Keratinocyte (primary cell): Measurements from ENCODE around the gene SLIT3. TPM values are rescaled to one million over a fixed set of nuclear protein-coding genes. Genes with fewer than 3 reads are reported as not detected.

ENCODE experiments used
- DNase-seq: peaks from one replicate; pipeline ENCODE4 v3.0.0-alpha.2; 2011; ENCODE audit warnings: low read depth, missing footprints, low spot score
- FAIRE-seq: peaks from 2 replicates; lab custom pipeline; 2011; peaks lifted over from hg19 to GRCh38; lab: Jason Lieb, UNC
- H2AFZ ChIP-seq: 2 replicates; pipeline ENCODE4 v1.6.0; 2012; ENCODE audit warnings: low read length, control low read depth, inconsistent platforms; ENCODE audit not compliant: control insufficient read depth
- H3K27ac ChIP-seq: 2 replicates; pipeline ENCODE4 v1.5.1; 2011; ENCODE audit warnings: low read length; ENCODE audit not compliant: control insufficient read depth, insufficient read depth
- H3K27me3 ChIP-seq: 3 replicates; pipeline ENCODE4 v1.6.0; 2011; ENCODE audit warnings: low read length; ENCODE audit not compliant: control insufficient read depth, insufficient read depth; ENCODE audit errors: extremely low read depth
- H3K36me3 ChIP-seq, 2 experiments: 2 replicates in 1 of 2; 3 replicates in 1 of 2; pipeline ENCODE4 v1.5.1; 2011; ENCODE audit warnings: low read length in 2 of 2, mild to moderate bottlenecking in 1 of 2; ENCODE audit not compliant: control insufficient read depth in 2 of 2, insufficient read depth in 2 of 2; ENCODE audit errors: extremely low read depth in 1 of 2
- H3K4me1 ChIP-seq: 3 replicates; pipeline ENCODE4 v1.5.1; 2011; ENCODE audit warnings: low read length; ENCODE audit not compliant: control insufficient read depth, insufficient read depth; ENCODE audit errors: extremely low read depth
- H3K4me2 ChIP-seq: 3 replicates; pipeline ENCODE4 v1.6.0; 2011; ENCODE audit warnings: low read depth, low read length; ENCODE audit not compliant: control insufficient read depth, insufficient read depth; ENCODE audit errors: extremely low read depth
- H3K4me3 ChIP-seq, 3 experiments: fragments of 200-600 bp in 1 of 3; sonication (generic) in 1 of 3; 2 replicates in 2 of 3; 3 replicates in 1 of 3; pipeline ENCODE4 v1.5.1; 2011 to 2016; ENCODE audit warnings: low read length in 3 of 3, mild to moderate bottlenecking in 3 of 3, control low read depth in 2 of 3, inconsistent platforms in 1 of 3, low read depth in 1 of 3, mixed read lengths in 1 of 3, mixed run types in 1 of 3, moderate library complexity in 1 of 3; ENCODE audit not compliant: control insufficient read depth in 2 of 3, insufficient read depth in 2 of 3; ENCODE audit errors: extremely low read depth in 1 of 3
- H3K79me2 ChIP-seq: 2 replicates; pipeline ENCODE4 v1.6.0; 2012; ENCODE audit warnings: low read length; ENCODE audit not compliant: control insufficient read depth, insufficient read depth
- H3K9ac ChIP-seq: 3 replicates; pipeline ENCODE4 v1.6.0; 2011; ENCODE audit warnings: low read length; ENCODE audit not compliant: control insufficient read depth, insufficient read depth; ENCODE audit errors: extremely low read depth
- H3K9me1 ChIP-seq: 3 replicates; pipeline ENCODE4 v1.6.0; 2011; ENCODE audit warnings: low read length; ENCODE audit not compliant: control insufficient read depth, insufficient read depth; ENCODE audit errors: extremely low read depth
- H3K9me3 ChIP-seq: 2 replicates; pipeline ENCODE4 v1.5.1; 2012; ENCODE audit warnings: low read depth, low read length; ENCODE audit not compliant: control insufficient read depth
- H4K20me1 ChIP-seq: 3 replicates; pipeline ENCODE4 v1.6.0; 2011; ENCODE audit warnings: low read length; ENCODE audit not compliant: control insufficient read depth, insufficient read depth; ENCODE audit errors: extremely low read depth
- EZH2 ChIP-seq: IDR thresholded peaks from one replicate; pipeline ENCODE4 v1.6.1; 2012; ENCODE audit warnings: inconsistent platforms, mild to moderate bottlenecking, low read length, moderate library complexity
- dilution Hi-C: fragments of 300-500 bp; cut with MboI; formaldehyde crosslinking; loops from one replicate; pipeline ENCODE4 v1.7.0; 2020; ENCODE audit warnings: low sequenced_read_pairs; ENCODE audit not compliant: extremely low pct_ligation_motif_present
- polyA plus RNA-seq, 5 experiments: library from polyadenylated mRNA; depleted of rRNA in 3 of 5; stranded (reverse) in 3 of 5; stranded (forward) in 1 of 5; unstranded in 1 of 5; fragments of >200 nt; gene quantifications; 1 replicate in 1 of 5; 2 replicates in 3 of 5; 3 replicates in 1 of 5; pipeline versions ENCODE4 v1.2.1 to v1.2.3, GENCODE V29; 2011 to 2012; ENCODE audit warnings: missing spikeins in 2 of 5, low read depth in 1 of 5, low replicate concordance in 1 of 5
- TF ChIP-seq, protein P1 (sequence below), 3 experiments: IDR thresholded peaks in 1 of 3; conservative IDR thresholded peaks in 1 of 3; optimal IDR thresholded peaks in 1 of 3; 2 replicates in 2 of 3; 3 replicates in 1 of 3; pipeline versions ENCODE3 to v1.5.1; 2011; ENCODE audit warnings: low read length in 3 of 3, mild to moderate bottlenecking in 3 of 3, moderate library complexity in 2 of 3, control low read depth in 1 of 3, inconsistent platforms in 1 of 3; ENCODE audit not compliant: insufficient read depth in 2 of 3; ENCODE audit errors: extremely low read depth in 1 of 3

SLIT3 gene
- polyA plus RNA-seq, 1 donor (not counting 4 experiments of a cell fraction or from before 2014, with no cell fraction given), result 2.4 TPM

GRCh38 chr5:168967882-168968620 lies 332.9 kb downstream of the SLIT3 start:
- Histone ChIP-seq H3K9me3 (no peaks in the 10 kb centered on the region), H3K9me1 (no peaks in the 10 kb centered on the region), H3K4me3 (no peak overlapping the region), H3K27me3 (no peaks in the 10 kb centered on the region), H4K20me1 (no peaks in the 10 kb centered on the region), H2AFZ (no peak overlapping the region), H3K27ac (no peak overlapping the region), H3K79me2 (no peaks in the 10 kb centered on the region), H3K4me1 (no peaks in the 10 kb centered on the region), H3K36me3 (no peaks in the 10 kb centered on the region), H3K9ac (no peak overlapping the region), H3K4me2 (no peak overlapping the region)
- dilution Hi-C loops, result no loop called here
- DNase-seq (no peak), FAIRE-seq (no peak)
- TF ChIP-seq EZH2, result no peak
- TF ChIP-seq, protein P1, sequence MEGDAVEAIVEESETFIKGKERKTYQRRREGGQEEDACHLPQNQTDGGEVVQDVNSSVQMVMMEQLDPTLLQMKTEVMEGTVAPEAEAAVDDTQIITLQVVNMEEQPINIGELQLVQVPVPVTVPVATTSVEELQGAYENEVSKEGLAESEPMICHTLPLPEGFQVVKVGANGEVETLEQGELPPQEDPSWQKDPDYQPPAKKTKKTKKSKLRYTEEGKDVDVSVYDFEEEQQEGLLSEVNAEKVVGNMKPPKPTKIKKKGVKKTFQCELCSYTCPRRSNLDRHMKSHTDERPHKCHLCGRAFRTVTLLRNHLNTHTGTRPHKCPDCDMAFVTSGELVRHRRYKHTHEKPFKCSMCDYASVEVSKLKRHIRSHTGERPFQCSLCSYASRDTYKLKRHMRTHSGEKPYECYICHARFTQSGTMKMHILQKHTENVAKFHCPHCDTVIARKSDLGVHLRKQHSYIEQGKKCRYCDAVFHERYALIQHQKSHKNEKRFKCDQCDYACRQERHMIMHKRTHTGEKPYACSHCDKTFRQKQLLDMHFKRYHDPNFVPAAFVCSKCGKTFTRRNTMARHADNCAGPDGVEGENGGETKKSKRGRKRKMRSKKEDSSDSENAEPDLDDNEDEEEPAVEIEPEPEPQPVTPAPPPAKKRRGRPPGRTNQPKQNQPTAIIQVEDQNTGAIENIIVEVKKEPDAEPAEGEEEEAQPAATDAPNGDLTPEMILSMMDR (optimal IDR thresholded peaks at IDR 0.05 in 1 of 3, IDR thresholded peaks at IDR 0.05 in 1 of 3, conservative IDR thresholded peaks at IDR 0.05 in 1 of 3; ENCODE audit: extremely low read depth in 1 of 3, insufficient read depth in 2 of 3, low read length in 3 of 3), result no peak

- no peak for TF ChIP-seq EZH2
- TF ChIP-seq, protein P1 (optimal IDR thresholded peaks at IDR 0.05 in 1 of 3, IDR thresholded peaks at IDR 0.05 in 1 of 3, conservative IDR thresholded peaks at IDR 0.05 in 1 of 3; ENCODE audit: extremely low read depth in 1 of 3, insufficient read depth in 2 of 3, low read length in 3 of 3), result no peak
- DNase-seq (no peak), FAIRE-seq (no peak)
- no peak overlapping the region for H3K4me2 ChIP-seq
- no peak overlapping the region for H3K9ac ChIP-seq
- H3K27me3 ChIP-seq, result no peaks in the 10 kb centered on the region
- no peaks in the 10 kb centered on the region for H4K20me1 ChIP-seq
- H3K4me1 ChIP-seq, result no peaks in the 10 kb centered on the region
- dilution Hi-C loops, result no loop called here
- H3K9me1 ChIP-seq, result no peaks in the 10 kb centered on the region
- H3K9me3 ChIP-seq, result no peaks in the 10 kb centered on the region
- no peak overlapping the region for H3K4me3 ChIP-seq
- H3K27ac ChIP-seq, result no peak overlapping the region
- H2AFZ ChIP-seq, result no peak overlapping the region
- no peaks in the 10 kb centered on the region for H3K79me2 ChIP-seq
- no peaks in the 10 kb centered on the region for H3K36me3 ChIP-seq
These were observed 335.3 kb downstream of the SLIT3 start for GRCh38 chr5:168965638-168966037.
